Left ventricle myocardium inferior (tissue), 1 donor: Measurements from ENCODE around the gene FAF2. TPM values are rescaled to one million over a fixed set of nuclear protein-coding genes. Genes with fewer than 3 reads are reported as not detected.
A peak's percentile ranks its signal among the peaks of the same experiment; 100 is the strongest.

Source experiments
- DNase-seq: peaks from one replicate; pipeline ENCODE4 v3.0.0-alpha.2; 2020
- H3K27ac ChIP-seq: fragments of 200-600 bp; replicated peaks from 2 replicates; pipeline ENCODE4 v1.8.0; 2021
- H3K27me3 ChIP-seq: fragments of 200-600 bp; 2 replicates; pipeline ENCODE4 v1.8.0; 2021; ENCODE audit warnings: low read depth
- H3K36me3 ChIP-seq: fragments of 200-600 bp; 2 replicates; pipeline ENCODE4 v1.8.0; 2021
- H3K4me1 ChIP-seq: fragments of 200-600 bp; 2 replicates; pipeline ENCODE4 v1.8.0; 2021
- H3K4me3 ChIP-seq: fragments of 200-600 bp; 2 replicates; pipeline ENCODE4 v1.8.0; 2021; ENCODE audit warnings: mild to moderate bottlenecking, moderate library complexity
- H3K9me3 ChIP-seq: fragments of 200-600 bp; replicated peaks from 2 replicates; pipeline ENCODE4 v1.8.0; 2021
- intact Hi-C: fragments of 100-400 bp; cut with micrococcal nuclease; formaldehyde crosslinking; loops from one replicate; pipeline ENCODE4 v1.11.0; 2022
- total RNA-seq: library from RNA; stranded (reverse); fragmentation: NEBNext Ultra II Directional; extraction: Animal tissue kit (Norgen Biotek cat#: 25700); gene quantifications from one replicate; pipeline ENCODE4 v1.2.1, GENCODE V29; 2021
- TF ChIP-seq, protein P1 (sequence below): fragments of 200-600 bp; IDR thresholded peaks from 2 replicates; pipeline ENCODE4 v1.8.0; 2021; ENCODE audit warnings: antibody characterized with exemption, mild to moderate bottlenecking, borderline replicate concordance
- donor health status: DM: no; HTN: yes; CAD: no; lungs with severe emphysema.

Gene FAF2
- total RNA-seq, 1 donor from 2014 or later, result 13.0 TPM

DNA sequence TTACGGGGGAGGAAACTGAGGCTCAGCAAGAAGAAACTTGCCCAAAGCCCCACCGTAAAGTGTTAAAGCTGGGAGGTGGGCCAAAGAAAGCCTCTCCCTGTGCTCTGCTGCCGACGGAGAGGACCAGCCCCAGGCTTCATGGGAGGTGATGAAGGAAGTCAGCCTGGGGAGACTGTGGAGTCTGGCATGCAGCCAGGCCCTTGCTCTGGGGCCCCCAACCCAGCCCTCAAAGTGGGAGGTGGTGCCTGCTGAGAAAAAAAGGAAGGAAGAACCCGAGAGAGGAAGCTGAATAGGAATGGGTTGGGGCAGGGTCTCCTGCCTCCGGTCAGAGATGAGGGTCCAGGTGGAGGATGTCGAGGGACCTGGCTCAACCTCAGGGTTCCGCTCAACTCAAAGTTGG, 85.2 kb downstream of the FAF2 start:
- peak overlapping the region; percentile 93 for H3K4me3 ChIP-seq
- peaks cover 88% of the 10 kb centered on the region for H3K4me1 ChIP-seq
- peaks cover 37% of the 10 kb centered on the region for H3K36me3 ChIP-seq
- peak; percentile 51 for DNase-seq
- H3K9me3 ChIP-seq, result no peaks in the 10 kb centered on the region
- no peaks in the 10 kb centered on the region for H3K27me3 ChIP-seq
- intact Hi-C loops, result no loop called here
- TF ChIP-seq, protein P1, sequence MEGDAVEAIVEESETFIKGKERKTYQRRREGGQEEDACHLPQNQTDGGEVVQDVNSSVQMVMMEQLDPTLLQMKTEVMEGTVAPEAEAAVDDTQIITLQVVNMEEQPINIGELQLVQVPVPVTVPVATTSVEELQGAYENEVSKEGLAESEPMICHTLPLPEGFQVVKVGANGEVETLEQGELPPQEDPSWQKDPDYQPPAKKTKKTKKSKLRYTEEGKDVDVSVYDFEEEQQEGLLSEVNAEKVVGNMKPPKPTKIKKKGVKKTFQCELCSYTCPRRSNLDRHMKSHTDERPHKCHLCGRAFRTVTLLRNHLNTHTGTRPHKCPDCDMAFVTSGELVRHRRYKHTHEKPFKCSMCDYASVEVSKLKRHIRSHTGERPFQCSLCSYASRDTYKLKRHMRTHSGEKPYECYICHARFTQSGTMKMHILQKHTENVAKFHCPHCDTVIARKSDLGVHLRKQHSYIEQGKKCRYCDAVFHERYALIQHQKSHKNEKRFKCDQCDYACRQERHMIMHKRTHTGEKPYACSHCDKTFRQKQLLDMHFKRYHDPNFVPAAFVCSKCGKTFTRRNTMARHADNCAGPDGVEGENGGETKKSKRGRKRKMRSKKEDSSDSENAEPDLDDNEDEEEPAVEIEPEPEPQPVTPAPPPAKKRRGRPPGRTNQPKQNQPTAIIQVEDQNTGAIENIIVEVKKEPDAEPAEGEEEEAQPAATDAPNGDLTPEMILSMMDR, result no peak
- peak overlapping the region; percentile 100 for H3K27ac ChIP-seq

DNA sequence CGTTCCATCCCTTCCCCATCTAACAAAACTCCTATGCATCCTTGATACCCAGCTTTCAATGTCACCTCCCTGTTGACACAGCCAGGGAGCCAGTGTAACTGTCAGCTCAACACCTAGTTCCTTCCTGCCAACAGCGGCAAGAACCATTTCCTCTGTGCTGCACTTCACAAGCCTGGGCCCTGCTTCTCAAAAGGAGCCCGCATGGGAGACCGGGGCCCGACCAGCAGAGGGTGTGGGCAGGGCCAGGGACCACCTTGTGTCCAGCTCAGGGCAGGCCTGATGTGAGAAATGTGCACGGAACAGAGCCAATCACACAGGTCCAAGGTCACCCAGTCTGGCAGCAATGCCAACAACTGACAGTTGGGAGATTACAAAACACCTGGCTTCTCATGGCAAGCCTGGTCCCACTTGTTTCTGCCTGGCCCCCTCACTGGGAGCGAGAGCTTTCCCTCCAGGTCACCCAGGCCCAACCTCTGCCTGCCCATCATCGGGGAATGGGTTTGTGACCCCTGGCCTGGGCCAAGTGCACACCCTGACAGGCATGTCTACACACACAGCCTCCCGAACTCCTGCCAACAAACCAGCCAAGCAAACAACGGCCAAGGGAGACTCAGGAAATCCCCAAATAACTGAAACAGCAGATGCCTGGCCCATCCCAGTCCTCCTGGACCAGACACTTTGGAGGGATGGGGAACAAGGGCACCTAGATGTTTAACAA, 85.9 kb downstream of the FAF2 start:
- peaks cover 30% of the 10 kb centered on the region for H3K36me3 ChIP-seq
- intact Hi-C loops, result no loop called here
- peak overlapping the region; percentile 93 for H3K4me3 ChIP-seq
- peaks cover 88% of the 10 kb centered on the region for H3K4me1 ChIP-seq
- H3K27ac ChIP-seq, result peak overlapping the region; percentile 100
- no peaks in the 10 kb centered on the region for H3K27me3 ChIP-seq
- no peaks in the 10 kb centered on the region for H3K9me3 ChIP-seq
- TF ChIP-seq, protein P1, result no peak
- DNase-seq, result peak; percentile 36

DNA sequence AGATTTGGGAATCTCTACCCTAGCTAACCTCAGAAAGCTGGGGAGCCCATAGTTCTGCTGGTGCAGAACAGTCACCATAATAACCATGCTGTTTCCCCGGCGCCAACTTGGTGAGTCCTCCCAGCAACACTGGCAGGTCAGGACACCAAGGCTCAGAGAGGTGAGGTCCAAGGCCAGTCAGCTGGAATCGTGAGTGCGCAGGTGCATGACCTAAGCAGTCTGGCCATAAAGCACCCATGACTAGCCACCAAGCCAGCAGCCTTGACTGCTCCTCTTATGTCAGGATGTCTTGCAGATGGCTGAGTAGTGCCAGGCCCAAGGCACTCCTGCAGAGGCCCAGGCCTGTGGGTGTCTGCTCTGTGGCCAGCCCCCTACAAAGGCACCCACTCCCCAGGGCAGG, 86.5 kb downstream of the FAF2 start:
- H3K36me3 ChIP-seq, result peaks cover 25% of the 10 kb centered on the region
- no peaks in the 10 kb centered on the region for H3K27me3 ChIP-seq
- TF ChIP-seq, protein P1, result no peak
- no peaks in the 10 kb centered on the region for H3K9me3 ChIP-seq
- H3K27ac ChIP-seq, result peak overlapping the region; percentile 100
- no peak for DNase-seq
- peak overlapping the region; percentile 93 for H3K4me3 ChIP-seq
- peaks cover 83% of the 10 kb centered on the region for H3K4me1 ChIP-seq
- intact Hi-C loops, result no loop called here

DNA sequence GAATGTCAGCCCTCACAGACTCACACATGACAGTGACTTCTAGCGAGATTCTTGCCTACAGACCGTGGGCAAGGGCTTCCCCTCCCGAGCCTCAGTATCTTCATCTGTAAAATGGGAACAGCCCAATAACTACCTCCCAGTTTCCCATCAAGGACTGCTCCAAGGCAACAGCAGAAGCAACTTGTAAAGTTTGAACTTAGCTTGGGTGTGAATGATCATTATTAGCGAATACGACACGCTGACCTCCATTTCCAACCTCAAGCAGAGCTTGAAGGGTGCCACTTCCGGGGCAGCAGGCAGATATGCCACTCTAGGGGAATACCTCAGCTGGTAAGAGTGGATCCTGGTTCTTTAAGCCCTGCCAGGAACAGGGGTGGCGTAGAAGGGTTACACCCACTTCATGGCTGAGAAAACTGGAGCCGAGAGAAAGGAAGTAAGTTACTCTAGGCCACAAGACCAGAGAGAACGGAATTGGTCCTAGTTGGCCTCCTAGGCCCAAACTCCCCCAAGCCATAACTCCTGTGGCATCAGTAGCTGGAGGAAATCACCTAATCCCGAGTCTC, 87.0 kb downstream of the FAF2 start:
- no peaks in the 10 kb centered on the region for H3K27me3 ChIP-seq
- H3K36me3 ChIP-seq, result peaks cover 19% of the 10 kb centered on the region
- intact Hi-C loops, result no loop called here
- peaks cover 82% of the 10 kb centered on the region for H3K4me1 ChIP-seq
- no peak for DNase-seq
- peak overlapping the region; percentile 100 for H3K27ac ChIP-seq
- H3K9me3 ChIP-seq, result no peaks in the 10 kb centered on the region
- TF ChIP-seq, protein P1, result no peak
- H3K4me3 ChIP-seq, result peak overlapping the region; percentile 93

DNA sequence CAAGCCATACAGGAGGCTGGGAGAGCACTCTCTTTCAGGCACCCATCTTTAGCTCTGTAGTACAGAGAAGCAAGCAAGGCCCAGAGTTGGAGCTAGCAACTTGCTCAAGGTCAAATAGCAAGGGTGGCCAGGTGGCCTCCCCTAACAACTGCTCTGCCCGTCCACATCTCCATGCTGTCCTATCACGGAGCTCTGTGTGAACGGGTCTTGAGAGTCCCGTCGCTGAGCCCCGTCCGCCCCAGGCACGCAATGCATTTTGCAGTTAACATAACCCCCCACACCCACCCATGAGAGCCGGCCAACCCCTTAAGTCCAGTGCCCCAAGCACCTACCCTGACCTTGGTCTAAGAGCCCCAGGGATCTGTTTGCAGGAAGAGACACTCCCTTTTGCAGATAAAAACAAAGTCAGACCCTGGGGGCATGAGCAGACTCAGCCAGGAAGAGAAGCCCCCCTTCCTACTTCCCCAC, 87.5 kb downstream of the FAF2 start:
- H3K27me3 ChIP-seq, result no peaks in the 10 kb centered on the region
- peaks cover 15% of the 10 kb centered on the region for H3K36me3 ChIP-seq
- TF ChIP-seq, protein P1, result no peak
- intact Hi-C loops, result no loop called here
- peak overlapping the region; percentile 93 for H3K4me3 ChIP-seq
- DNase-seq, result no peak
- peaks cover 77% of the 10 kb centered on the region for H3K4me1 ChIP-seq
- H3K27ac ChIP-seq, result peak overlapping the region; percentile 100
- no peaks in the 10 kb centered on the region for H3K9me3 ChIP-seq
